CD4-positive, alpha-beta T cell treated with Interleukin-21 for 1 hour (primary cell): ENCODE results near the gene DNAJB12.
"Not testable (repeated sequence)": the region's sequence is repeated elsewhere in the genome, so short reads cannot be mapped to it uniquely, and the experiment has no call there.

Source experiments
- DNase-seq: peaks from one replicate; pipeline ENCODE4 v3.0.0-alpha.2; 2020

The DNAJB12 gene

DNA sequence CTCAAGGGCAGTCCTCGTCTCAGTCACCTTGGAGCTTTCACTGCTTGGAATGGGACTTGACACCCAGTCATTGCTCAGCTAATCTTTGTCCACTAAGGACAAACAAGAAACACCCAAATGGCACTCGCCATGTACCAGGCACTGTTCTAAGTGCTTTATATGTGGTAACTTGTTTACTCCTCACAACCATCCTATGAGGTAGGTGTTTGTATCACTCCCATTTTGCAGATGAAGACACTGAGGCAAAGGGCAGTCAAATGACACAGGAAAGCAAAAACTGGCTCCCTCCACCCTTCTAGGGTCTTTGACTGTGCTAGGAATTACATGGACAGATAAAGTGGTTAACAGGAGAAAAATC lies 24.7 kb downstream of the DNAJB12 start:
- no peak for DNase-seq

DNA sequence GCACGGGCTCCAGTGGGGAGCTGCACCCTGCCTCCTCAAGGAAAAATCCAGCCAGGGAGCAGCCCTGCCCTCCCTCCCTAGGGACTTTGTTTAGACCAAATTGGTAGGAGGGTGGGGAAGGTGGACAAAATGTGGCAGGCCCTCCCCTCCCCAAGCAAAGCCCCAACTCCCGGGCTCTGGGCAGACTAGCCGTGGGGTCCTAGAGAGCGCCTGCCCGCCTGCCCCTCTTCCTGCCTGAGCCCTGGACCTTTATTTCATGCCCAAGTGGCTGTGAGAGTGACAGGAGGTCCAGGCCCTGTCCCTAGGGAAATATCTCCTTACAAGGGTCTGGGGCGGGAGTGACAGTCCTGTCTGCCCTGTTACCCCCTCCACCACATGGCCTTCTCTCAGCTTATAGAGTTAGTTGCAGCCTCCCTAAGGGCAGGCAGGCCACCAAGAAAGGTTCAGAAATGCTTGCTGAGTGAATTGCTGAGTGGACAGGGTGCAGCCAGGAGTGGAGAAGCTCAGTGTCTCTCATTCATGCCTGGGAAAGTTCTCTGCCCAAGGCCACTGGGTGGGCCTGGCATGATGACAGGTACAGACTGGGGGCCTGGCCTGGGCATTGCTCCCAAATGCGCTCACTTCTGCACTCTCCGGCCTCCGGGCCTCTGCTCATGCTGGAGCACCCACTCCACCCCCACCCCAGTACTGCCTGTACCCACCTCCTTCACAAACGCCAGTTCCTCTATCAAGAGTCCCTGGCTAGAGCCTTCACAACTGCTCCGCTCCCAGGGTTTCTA lies 25.2 kb downstream of the DNAJB12 start:
- DNase-seq: no peak

GRCh38 chr10:72328829-72329204 lies 25.9 kb downstream of the DNAJB12 start:
- DNase-seq: no peak

- DNase-seq: no peak
These were observed 26.5 kb downstream of the DNAJB12 start for GRCh38 chr10:72328045-72328828.

GRCh38 chr10:72326665-72327603 lies 27.8 kb downstream of the DNAJB12 start:
- DNase-seq: peak; percentile 86

DNA sequence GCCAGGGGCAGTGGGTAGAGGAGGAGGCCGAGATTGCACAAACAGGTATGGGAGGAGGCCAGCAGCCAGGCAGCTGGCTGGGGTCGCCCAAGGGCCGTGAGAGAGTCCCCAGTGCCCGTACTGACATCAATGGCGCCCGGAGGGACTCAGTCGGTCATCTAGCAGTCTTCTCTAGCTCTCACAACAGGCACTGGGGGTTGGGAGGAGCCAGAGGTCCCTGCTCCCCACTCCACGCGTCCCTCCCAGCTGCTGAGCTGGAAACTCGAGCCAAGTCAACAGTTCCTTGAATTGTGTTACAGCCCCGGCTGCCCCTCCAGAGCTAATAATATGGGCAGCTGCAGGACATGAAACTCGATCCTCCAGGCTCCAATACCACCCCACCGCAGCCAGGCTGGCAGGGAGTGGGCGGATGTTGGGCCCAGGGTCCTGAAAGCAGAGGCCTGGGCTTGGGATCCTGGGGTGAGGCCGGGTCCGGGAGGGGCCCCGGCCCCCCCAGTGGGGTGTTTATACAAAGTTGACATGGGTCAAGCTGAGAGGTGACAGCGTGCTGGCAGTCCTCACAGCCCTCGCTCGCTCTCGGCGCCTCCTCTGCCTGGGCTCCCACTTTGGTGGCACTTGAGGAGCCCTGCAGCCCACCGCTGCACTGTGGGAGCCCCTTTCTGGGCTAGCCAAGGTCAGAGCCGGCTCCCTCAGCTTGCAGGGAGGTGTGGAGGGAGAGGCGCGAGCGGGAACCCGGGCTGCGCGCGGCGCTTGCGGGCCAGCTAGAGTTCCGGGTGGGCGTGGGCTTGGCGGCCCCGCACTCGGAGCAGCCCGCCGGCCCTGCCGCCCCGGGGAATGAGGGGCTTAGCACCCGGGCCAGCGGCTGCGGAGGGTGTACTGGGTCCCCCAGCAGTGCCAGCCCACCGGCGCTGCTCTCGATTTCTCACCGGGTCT lies 29.2 kb downstream of the DNAJB12 start:
- DNase-seq: not testable (repeated sequence)

DNA sequence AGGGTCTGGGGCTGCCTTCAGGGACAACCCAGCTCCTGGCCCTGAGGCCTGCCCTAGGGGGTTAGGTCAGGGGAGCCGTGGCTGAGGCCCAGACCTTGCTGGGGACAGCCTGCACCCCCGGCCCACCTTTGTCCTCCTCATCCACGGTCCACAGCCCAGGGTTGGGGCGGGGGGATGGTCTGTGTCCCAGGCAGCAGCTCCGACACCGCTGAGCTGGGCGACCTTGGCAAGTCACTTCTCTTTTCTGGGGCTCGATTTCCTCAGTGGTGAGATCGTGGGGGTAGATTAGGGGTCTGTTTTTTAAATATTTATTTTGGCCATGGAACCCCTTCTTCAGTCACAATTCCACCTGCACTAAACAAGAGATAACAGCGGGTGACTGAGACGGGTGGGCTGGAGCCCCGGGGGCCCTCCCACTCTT lies 30.9 kb downstream of the DNAJB12 start:
- no peak for DNase-seq

DNA sequence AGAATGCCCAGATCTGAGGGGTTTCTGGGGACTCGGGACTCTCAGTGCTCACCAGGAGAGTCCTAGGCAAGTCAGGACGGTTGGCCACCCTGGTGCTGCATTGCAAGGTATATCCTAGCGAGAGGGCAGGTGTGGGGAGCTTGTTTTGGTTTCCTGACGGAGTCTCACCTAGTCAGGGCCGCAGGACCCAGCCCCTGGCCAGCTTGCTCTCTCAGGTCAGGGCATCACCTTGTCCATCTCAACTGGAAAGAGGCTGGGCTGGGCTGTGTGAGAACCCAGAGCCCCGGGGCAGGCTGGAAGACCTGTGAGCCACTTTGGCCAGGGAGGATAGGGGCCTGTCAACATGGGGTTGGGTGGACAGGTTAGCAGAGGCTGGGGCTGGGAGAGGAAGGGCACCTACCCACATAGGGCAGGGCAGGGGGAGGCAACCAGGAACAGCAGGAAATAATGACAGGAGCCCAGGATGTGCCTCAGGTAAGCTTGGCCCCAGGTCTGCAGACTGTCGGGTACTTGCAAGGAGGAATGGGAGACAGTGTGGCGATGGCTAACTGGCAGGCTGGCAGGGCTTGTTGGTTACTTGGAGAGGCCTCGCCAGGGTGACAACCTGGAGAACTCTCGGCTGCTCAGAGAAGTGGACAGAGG lies 31.5 kb downstream of the DNAJB12 start:
- no peak for DNase-seq

- peak; percentile 61 for DNase-seq
These were observed 32.2 kb downstream of the DNAJB12 start for GRCh38 chr10:72322280-72323058.

GRCh38 chr10:72322030-72322279 lies 32.8 kb downstream of the DNAJB12 start:
- no peak for DNase-seq

GRCh38 chr10:72321248-72322029 lies 33.3 kb downstream of the DNAJB12 start:
- no peak for DNase-seq

DNA sequence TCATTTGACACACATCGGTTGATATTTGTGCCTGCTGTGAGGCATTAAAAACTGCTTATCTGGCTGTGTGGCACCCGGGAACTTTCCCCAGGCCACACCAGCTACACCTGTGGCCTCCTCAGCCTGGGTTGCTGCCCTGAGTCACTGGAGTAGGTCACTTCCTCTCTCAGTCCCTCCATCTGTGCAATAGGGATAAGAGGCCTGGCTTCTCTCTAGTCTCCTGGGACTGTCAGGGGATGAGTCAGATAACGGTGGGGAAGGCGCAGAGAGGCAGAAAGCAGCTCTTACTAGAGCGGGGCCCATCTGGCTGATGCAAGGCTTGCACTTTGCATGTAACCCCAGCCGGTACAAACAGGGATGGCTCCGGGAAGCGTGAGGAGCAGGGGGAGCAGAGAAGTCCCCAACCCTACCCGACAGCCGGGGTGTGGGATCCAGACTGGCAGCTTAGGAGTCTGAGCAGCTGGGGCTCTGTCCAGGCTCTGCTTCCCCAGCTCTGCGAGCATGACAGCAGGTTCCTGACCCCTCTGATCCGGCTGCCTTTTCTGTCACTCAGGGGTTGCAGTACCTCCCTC lies 34.0 kb downstream of the DNAJB12 start:
- peak; percentile 58 for DNase-seq

GRCh38 chr10:72319416-72320254 lies 35.1 kb downstream of the DNAJB12 start:
- peak; percentile 88 for DNase-seq

DNA sequence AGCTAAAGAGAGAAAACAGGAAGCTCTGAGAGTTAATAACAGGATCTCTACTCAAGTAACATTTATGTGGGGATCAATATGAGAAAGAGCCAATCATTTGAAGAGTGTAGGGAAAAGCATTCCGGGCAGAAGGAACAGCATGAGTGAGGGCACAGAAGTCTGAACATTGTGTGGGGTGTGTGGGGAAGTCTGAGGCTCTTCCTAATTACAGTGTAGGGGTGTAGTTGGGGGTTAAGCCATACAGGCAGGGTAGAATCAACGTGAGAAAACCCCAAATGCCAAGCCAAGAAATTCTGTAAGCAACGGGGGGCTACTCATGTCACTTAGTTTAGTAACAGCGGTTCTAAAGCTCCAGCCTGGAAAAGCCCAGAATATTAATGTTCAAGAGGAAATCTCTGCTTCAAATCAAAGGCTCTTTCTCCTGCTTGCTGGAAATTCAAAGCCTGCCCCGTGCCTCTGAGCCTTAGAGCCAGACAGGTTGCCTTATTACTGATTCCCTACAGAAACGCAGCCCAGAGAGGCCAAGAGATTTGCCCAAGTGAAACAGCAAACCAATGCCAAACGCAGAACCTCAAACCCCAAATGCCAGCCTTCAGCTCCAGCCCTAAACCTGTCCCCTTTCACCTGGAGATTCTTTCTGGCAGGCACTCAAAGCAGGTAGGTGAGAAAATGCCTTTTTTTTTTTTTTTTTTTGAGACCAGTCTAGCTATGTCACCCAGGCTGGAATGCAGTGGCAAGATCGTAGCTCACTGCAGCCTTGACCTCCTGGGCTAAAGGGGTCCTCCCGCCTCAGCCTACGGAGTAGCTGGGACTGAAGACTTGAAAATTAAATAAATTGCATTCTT lies 36.1 kb downstream of the DNAJB12 start:
- no peak for DNase-seq

DNA sequence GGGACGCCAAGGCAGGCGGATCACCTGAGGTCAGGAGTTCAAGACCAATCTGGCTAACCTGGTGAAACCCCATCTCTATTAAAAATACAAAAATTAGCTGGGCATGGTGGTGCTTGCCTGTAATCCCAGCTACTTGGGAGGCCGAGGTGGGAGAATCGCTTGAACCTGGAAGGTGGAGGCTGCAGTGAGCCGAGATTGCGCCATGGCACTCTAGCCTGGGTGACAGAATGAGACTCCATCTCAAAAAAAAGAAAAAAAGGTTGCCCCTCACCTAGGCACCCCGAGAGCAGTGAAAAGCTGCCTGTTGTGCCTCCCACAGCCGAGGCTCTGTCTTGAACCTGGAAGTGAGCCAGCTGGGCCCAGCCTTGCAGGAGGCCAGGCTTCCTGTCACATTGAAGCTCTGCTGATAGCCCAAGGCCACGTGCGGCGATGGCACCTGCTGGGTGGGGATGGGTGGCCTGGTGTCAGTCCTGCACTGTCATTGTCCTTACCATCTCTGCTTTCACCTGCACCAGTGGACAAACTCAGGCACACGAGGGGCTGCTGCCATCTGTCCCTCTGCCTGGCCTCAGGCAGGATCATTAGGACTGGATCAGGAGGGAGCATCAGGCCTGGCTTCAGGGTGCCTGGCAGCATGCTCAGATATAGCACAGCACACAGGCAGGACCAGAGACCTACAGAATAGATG lies 37.8 kb downstream of the DNAJB12 start:
- peak; percentile 67 for DNase-seq

DNA sequence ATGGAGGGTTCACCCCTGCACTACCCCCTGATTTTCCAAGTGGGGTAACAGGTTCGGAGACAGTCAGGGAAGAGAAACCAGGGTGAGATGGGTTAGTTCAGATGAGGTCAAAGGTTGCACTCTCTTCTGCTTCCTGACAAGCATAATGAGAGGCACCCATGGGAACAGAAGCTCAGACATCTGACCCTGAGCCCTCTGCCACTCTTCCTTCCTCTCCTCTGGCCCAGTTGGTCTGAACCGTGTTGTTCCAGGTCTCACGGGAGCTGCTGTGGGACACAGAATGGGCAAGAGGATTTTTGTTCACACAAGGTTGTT lies 38.4 kb downstream of the DNAJB12 start:
- no peak for DNase-seq

- no peak for DNase-seq
These were observed 38.9 kb downstream of the DNAJB12 start for GRCh38 chr10:72315611-72316385.
